GM18507 (cell line): ENCODE results near the gene KIAA2012.

ENCODE experiments used
- DNase-seq: peaks from one replicate; pipeline ENCODE4 v3.0.0; 2011; ENCODE audit warnings: low read depth; ENCODE audit not compliant: insufficient read length; ENCODE audit errors: extremely low spot score
- FAIRE-seq: peaks from 2 replicates; lab custom pipeline; 2011; peaks lifted over from hg19 to GRCh38; lab: Jason Lieb, UNC

The KIAA2012 gene

DNA sequence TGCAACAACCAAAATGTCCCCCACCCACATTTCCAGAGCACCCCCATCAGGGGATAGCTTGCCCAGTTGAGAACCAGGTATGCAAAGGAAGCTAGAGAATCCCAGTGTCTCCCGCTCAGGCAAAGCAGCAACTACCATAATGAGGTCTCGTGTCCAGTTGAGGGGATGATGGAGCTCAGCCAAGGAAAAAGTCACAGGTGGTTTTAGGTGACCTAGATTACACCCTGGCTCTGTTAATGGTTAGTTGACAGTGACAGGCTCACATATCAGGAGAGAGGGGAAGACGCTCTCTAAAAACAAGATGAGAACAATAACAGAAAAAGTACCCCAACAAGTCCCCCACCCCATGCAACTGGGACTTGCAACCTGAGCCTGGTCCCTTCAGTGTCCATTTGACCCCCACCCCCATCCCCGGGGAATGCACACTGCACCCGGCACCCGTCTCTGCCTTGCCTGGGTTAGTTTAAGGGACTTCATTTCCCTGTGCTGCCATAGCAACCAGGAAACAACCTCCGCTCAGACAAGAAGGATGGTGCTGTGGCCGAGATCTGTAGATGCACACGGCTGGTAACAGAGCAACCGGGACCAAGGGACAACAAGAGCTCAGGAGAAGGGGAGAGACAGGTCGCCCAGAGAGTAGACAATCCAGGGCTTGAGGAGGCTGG is at the start of gene KIAA2012:
Gene KIAA2012 (plus strand): TSS at position 519 of the 665 bp plus-strand sequence. CDS start 373 bp downstream, outside the sequence.
- DNase-seq (no peak), FAIRE-seq (no peak)

DNA sequence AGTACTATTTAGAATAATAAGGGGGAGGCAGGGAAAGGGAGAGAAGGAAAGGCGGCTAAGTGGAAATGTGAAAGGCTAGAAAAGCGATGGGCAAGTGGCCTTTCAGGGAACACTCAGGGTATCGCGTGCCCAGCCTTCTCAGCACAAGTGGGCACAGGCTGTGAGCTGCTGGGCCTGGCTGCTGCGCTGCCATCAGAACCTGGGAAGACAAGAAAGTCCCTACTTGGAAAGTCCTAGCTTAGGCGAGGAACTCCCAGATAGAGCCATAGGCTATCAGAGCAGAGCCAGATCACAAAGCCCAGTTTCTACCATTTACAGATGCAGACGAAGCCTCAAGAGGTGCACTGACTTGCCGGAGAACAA is 49.2 kb upstream of the KIAA2012 start:
- FAIRE-seq = no peak
- DNase-seq = no peak

DNA sequence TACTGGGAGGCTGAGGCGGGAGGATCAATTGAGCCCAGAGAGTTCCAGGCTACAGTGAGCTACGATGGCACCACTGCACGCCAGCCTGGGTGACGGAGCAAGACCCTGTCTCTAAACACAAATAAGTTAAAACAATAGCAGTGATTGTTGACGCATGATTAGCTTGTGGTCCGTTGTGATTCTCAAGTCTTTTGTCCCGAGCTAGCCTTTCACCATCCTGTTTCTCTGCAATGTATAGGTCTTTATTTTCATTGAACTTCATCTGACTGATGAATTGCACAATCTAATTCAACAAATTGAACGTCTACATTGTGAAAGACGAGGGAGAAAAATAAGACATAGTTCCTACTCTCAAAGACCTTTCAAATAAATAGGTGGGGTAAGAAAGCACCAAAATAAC is 48.2 kb upstream of the KIAA2012 start:
- no peak for DNase-seq
- no peak for FAIRE-seq

DNA sequence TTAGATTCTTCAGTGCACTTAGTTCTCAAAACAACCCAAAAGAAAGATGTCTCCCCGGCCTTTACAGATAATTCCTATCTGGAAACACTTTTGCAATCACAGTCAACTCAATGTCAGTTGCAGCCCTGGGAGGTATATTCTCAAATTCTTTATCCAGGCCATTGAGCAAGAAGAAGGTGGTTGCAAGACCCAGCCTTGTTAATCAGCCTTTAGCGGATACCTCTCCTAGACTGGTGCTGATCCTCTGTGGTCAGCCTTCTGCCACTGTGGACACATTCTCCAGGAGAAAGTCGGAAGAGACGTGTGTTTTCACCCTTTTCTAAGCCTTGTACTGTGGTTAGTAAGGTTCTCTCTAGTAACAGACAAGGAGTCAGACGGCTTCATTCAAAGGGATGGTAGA is 47.2 kb upstream of the KIAA2012 start:
- DNase-seq (no peak), FAIRE-seq (no peak)

DNA sequence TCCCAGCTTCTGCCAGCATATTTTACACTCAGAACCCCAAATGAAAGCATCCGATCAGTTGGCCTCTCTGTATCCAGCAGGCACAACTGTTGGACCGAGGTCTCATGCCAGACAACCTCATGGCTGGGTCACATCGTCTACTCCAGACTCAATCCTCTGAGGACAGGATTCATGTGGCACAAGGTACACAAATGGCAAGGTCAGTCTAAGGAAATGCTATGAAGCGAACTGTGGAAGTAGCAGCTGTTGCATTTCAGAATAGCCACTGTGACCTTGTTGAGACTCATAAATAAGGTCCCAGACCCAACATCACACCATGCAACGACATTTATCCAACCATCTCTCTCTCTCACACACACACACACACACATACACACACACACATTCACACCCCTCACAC is 46.5 kb upstream of the KIAA2012 start:
- FAIRE-seq = no peak
- DNase-seq = no peak

DNA sequence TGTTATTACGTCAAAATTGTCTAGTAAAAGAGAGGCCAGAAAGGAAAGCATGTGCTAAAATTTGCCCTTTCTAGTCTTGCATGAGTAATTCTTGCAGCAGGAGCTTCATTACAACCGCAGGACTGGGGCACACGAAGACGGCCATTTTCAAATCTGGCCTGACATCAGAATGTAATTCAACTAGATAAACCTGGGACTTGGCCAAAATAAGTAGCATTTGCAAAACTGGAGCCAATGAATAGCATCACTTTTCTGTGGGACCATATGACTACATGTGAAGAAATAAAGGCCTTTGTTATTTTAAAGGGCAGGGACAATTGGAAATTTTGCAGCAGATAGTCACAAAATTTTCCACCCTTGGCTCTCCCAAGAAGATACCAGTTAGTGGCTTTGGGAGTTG is 42.4 kb upstream of the KIAA2012 start:
- FAIRE-seq (no peak), DNase-seq (no peak)

DNA sequence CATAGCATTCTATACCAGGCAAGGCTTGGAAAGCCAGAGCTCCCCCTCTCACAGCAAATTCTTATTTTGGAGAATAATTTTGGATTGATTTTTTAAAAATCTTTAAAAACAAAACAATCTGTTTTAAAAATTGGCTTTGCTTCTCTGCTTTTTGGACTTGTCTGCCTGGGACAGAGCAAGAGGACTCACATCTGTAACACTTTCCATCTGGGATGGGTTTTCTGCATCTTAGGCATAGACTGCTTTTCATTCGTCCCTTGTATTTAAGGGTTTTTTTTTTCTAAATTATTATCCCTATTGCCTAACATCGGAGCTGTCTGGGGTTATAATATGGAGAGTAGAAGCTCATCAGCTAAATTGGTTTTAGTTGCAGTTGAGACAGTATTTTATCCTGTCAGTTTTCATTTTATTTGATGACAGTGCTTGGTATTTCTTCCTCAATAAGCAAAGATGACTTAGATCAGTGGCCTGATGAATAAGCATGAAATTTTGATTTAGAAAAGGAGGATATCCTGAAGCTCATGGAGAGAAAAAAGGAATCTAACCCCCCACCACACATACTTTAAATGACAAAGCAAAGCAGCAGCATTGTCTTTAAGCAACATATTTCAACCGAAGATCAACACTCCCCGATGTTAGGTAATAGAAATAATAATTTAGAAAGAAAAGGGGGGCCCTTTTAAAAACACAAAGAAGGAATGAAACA is 41.7 kb upstream of the KIAA2012 start:
- DNase-seq = no peak
- FAIRE-seq = no peak

DNA sequence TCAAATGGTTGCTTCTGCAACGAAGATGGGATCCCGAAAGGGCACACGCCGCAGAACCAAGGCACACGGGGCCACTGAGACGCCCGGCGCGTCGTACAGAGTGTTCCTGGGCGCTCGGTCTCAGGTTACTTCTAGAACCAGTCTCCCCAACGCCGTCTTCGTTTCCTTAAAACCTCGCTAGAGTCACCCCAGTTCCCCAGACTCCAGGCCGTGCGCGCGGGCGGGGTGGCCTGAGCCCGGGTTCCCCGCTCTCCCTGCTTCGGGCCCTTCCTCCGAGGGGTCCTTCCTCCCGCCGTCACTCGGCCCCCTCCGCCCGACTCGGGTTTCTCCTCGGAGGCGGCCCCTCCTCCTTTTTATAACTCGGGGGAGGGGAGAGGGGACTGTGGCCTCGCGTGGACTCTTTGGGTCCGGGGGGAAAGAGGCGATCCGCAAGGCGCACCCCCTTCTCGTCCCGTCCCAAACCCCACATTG is 40.2 kb upstream of the KIAA2012 start:
- DNase-seq = no peak
- FAIRE-seq = no peak

DNA sequence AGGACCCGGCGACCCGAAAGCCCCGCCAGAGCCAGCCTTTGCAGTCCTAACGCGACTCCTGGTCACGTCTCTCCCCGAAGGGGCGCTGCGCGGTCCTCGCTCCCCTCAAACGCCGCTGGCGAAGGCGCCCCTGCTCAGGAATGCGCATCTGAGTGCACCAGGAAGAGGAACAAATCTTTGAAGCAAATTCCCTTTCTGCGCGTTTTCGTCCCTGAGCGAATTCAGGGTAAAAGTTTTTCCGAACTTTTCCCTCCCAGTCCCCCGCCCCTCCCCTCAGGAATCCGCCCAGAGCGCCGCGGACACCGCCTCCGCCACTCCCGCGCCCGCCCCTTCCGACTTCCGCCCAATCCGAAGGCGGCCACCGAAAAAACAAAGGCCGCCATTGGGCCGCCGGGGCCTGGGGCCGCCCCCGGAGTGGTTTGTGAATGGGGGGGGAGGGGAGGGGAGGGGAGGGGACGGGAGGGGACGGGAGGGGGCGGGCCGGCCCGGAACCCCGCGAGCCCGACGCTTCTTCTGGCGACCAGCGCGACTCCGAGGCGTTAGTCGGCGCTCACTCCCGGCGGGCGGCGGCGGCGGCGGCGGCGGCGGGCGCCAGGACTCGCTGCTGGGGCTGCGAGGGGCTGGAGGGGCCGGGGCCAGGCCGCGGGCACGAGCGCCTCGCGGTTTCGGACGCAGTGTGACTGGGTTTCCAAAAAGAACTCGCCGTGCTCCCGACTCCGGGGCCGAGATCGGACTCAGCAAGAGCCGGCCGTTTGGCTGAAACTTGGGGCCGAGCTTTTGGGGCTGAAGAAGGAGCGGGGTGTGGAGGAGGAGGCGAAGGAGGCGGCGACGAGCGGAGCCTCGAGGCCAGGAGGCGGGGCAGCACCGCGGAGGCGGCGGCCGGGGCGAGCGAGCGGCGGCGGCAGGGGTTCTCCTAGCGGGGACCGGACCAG is 39.5 kb upstream of the KIAA2012 start, which contains the start of gene FZD7:
Gene FZD7 (plus strand): TSS at position 539 of the 932 bp plus-strand sequence. CDS start 793 bp downstream, outside the sequence.
- DNase-seq = peak; percentile 82
- peak; percentile 78 for FAIRE-seq

DNA sequence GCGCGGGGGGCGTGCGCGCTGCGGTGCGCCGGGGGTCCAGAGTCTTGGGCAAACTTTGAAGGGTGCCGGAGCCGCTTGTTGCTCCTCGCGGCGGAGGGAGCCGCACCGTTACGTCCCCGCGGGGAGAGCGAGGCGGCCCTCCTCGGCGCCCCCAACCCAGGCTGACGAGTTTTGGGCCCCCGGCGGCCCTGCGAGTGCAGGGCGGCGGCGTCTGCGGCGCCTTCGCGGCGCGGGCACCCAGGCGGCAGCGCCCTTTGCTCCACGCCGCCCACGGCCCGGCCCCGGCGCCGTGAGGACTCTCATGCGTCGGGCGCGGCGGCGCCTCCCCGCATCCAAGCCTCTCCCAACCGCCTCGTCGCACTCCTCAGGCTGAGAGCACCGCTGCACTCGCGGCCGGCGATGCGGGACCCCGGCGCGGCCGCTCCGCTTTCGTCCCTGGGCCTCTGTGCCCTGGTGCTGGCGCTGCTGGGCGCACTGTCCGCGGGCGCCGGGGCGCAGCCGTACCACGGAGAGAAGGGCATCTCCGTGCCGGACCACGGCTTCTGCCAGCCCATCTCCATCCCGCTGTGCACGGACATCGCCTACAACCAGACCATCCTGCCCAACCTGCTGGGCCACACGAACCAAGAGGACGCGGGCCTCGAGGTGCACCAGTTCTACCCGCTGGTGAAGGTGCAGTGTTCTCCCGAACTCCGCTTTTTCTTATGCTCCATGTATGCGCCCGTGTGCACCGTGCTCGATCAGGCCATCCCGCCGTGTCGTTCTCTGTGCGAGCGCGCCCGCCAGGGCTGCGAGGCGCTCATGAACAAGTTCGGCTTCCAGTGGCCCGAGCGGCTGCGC is 38.6 kb upstream of the KIAA2012 start:
- DNase-seq (no peak), FAIRE-seq (no peak)

DNA sequence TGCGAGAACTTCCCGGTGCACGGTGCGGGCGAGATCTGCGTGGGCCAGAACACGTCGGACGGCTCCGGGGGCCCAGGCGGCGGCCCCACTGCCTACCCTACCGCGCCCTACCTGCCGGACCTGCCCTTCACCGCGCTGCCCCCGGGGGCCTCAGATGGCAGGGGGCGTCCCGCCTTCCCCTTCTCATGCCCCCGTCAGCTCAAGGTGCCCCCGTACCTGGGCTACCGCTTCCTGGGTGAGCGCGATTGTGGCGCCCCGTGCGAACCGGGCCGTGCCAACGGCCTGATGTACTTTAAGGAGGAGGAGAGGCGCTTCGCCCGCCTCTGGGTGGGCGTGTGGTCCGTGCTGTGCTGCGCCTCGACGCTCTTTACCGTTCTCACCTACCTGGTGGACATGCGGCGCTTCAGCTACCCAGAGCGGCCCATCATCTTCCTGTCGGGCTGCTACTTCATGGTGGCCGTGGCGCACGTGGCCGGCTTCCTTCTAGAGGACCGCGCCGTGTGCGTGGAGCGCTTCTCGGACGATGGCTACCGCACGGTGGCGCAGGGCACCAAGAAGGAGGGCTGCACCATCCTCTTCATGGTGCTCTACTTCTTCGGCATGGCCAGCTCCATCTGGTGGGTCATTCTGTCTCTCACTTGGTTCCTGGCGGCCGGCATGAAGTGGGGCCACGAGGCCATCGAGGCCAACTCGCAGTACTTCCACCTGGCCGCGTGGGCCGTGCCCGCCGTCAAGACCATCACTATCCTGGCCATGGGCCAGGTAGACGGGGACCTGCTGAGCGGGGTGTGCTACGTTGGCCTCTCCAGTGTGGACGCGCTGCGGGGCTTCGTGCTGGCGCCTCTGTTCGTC is 37.7 kb upstream of the KIAA2012 start:
- FAIRE-seq (no peak), DNase-seq (no peak)

DNA sequence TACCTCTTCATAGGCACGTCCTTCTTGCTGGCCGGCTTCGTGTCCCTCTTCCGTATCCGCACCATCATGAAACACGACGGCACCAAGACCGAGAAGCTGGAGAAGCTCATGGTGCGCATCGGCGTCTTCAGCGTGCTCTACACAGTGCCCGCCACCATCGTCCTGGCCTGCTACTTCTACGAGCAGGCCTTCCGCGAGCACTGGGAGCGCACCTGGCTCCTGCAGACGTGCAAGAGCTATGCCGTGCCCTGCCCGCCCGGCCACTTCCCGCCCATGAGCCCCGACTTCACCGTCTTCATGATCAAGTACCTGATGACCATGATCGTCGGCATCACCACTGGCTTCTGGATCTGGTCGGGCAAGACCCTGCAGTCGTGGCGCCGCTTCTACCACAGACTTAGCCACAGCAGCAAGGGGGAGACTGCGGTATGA is 37.1 kb upstream of the KIAA2012 start:
- DNase-seq (no peak), FAIRE-seq (no peak)

DNA sequence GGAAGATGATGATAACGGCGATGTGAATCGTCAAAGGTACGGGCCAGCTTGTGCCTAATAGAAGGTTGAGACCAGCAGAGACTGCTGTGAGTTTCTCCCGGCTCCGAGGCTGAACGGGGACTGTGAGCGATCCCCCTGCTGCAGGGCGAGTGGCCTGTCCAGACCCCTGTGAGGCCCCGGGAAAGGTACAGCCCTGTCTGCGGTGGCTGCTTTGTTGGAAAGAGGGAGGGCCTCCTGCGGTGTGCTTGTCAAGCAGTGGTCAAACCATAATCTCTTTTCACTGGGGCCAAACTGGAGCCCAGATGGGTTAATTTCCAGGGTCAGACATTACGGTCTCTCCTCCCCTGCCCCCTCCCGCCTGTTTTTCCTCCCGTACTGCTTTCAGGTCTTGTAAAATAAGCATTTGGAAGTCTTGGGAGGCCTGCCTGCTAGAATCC is 36.4 kb upstream of the KIAA2012 start:
- FAIRE-seq (no peak), DNase-seq (no peak)

DNA sequence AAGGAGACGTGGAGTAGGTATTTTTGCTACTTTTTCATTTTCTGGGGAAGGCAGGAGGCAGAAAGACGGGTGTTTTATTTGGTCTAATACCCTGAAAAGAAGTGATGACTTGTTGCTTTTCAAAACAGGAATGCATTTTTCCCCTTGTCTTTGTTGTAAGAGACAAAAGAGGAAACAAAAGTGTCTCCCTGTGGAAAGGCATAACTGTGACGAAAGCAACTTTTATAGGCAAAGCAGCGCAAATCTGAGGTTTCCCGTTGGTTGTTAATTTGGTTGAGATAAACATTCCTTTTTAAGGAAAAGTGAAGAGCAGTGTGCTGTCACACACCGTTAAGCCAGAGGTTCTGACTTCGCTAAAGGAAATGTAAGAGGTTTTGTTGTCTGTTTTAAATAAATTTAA is 36.0 kb upstream of the KIAA2012 start:
- no peak for FAIRE-seq
- no peak for DNase-seq

DNA sequence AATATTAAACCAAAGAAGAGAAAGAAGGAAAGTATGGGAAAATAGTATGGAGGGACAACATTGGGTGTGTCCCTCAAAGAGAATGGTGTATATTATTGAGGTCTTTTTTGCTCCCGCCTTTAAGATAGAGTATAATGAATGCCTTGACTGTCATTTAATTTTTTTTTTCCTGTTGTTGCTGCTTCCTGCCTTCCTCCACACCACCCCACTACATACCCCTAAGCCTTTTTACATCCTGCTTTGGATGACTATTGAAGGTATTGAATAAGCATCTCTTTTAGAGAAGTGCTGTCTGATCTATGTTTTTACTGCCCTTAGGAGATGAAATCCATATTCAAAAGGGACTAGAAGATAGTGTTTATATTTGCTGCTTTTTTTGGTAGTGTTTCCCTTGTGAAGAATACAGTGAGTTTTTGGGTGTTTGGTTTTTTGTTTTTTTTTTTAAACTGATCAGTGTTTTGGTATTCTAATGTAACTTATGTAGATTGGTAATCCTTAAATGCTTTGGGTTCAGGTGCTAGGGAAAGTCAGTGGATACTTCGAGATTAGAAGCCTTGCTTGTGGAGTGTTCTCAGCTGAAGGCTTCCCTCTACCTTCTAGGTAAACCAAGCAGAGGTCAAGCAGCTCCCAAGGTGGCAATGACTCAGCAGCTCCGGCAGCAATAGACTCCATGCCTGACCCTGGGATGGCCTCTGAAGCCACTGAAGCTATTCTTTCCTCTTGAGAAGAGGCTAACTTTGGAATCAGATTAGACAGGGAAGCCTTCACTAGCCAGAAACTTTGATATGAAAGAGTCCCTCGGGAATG is 34.4 kb upstream of the KIAA2012 start:
- peak; percentile 5 for FAIRE-seq
- no peak for DNase-seq

DNA sequence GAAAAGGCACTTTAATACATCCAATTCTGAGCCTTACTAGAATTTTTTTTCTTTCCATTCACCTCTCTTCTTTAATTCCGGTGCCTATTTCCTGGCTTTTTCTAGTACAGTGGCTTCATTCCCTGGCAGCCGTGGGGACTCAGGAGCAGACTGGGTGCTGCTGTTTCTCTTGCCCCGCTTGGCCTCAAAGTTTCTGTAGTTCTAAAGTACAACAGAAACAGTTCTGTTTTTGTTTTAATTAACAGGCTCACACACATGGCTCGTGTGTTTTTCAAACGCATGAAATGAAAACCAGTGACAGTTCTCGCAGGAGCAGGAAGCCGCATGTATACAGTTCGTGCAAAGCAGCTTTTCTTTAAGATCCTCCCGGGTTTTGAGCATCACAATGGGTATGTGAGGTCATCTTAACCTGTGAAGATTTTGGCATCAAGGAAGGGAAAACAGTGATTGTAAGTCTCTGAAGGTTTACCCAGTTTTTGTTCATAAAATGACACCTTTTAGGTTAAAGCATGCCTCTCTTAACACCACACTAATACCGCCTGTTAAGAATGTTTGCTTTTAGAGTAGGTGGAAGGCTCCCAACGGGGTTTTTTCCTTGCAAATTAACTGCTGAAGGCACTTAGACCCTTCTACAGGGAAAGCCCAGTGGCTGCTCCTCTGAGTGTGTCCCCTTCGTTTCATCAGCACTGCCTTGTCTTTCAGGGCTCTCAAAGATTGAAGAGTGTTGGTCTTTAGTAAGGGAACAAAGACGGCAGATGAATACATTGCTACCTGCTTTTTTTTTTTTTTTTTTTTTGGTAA is 33.6 kb upstream of the KIAA2012 start:
- DNase-seq (no peak), FAIRE-seq (no peak)
